Measurements from ENCODE around the gene PUDP.
"Not testable (repeated sequence)": the region's sequence is repeated elsewhere in the genome, so short reads cannot be mapped to it uniquely, and the experiment has no call there.

Gene PUDP

DNA sequence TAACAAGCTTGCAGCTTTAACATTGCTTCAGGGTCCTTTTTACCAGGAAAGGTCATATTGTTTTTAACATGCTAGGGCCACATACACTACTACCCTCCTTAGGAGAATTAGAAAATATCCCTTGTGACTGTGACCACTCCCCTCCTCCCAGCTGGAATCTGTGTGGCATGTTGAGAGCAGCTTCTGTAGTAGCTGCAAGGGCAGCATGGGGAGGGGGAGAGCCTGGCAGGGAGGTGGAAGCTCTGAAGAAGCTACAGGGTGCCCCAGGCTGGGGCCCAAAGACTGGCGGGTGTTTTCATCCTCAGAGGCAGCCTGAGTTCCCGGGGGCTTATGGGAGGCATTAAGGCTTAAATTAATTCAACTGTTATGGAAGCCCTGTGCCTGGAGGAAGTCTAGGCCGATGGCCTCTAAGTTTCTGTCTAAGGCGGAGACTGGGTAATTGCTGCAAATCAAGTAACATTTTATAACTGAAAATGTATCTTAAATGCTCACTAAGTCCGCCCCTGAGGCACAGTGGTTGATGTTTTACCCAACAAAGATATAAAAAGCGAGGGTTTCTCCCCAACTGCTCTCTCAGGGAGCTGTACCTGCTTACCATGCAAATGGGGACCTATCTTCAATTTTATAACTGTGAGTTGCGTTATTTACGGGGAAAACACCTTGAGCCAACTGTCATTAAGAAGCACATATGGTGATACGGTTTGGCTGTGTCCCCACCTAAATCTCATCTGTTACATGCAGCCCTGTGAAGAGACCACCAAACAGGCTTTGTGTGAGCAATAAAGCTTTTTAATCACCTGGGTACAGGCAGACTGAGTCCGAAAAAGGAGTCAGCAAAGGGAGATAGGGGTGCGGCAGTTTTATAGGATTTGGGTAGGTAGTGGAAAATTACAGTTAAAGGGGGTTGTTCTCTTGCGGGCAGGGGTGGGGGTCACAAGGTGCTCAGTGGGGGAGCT lies 37.8 kb downstream of the PUDP start:
- no peak for DNase-seq (ENCODE audit: low read depth in 3 of 3)

DNA sequence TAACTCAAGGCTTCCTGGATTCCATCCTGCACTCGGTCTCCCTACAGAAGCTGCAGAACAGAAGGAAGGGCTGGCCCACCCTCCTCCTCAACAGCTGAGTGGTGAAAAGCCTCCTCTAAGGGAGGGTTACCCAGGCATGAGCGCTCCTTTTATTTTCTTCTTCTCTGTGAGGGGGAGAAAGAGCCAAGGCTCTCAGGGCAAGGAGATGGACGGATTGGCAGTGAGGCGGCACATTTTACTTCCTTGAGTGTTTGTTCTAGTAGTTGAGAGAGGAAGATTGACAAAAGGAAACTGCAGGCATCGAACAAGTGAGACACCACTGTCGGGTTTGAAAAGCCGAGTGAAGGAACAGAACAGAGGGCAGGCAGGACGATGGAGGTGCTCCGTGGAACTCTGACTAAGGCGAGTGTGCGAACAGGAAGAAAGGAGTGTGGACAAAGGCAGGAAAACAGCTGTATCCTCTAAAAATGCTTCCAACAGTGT lies 38.9 kb downstream of the PUDP start:
- no peak for DNase-seq (ENCODE audit: low read depth in 3 of 3)

DNA sequence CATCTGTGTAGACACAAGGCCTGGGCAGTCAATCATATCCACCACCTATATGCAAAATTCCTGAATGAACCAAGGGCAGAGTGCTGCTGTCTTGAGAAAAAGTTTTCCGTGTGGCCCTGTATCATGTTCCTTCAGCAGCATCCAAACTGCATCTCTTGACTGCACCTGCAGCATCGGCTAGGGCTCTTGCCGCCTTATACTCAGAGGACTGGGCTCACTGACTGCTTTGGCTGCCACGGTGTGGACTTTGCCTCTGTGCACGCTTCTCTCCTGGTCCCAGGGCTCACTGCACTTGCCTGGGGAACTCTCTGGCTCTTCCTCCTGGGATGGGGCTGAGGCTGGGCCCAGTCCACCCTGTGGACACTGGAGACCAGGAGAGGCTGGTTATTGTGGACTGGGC lies 39.9 kb downstream of the PUDP start:
- DNase-seq (ENCODE audit: low read depth in 3 of 3) = no peak

DNA sequence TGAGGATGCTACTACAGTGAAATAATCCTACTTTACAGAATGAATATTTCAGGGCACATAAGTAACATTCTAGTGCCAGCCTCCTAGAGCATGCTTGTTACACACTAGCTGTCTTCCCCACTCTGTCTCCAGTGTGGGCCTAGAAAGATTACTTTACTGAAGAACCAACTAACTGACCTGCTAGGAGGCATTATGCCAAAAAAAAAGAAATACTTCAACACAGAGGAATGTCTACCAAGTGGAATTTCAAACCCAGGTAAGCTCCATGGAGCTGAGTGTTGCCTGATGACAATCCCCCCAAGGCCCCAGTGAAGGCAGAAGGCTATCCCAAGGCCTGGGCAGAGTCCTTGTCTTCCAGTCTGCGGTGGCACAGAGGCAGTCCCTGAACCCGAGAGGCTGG lies 41.3 kb downstream of the PUDP start:
- DNase-seq (ENCODE audit: low read depth in 3 of 3) = no peak

DNA sequence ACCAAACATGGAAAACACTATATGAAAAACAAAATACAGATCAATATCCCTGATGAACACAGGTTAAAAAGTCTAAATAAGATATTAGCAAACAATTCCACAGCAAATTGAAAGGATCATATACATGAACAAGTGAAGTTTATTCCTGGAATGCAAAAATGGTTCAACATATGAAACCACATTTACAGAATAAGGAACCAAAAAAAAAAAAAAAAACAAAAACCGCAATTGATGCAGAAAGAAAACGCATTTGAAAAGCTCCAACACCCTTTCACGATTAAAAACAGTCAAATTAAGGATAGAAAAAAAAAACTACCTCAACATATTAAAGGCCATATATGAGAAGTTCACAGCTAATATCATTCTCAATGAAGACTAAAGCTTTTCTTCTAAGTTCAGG lies 45.8 kb downstream of the PUDP start:
- DNase-seq (ENCODE audit: low read depth in 3 of 3) = no peak

DNA sequence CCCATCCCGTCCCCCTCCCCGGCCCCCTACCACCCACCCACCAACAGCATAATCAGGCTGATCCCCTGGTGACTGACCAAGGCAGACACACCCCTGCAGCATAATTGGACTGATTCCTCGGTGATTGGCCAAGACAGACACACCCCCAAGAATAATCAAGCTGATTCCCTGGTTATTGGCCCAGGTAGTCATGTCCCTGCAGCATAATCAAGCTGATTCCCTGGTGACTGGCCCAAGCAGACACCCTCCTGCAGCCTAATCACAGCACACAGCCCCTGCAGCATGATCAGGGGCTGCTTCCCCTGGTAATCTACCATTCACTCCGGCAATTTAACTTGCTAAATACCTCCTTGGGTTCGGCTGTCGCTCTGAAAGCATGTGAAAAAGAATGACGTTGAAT lies 47.9 kb downstream of the PUDP start:
- no peak for DNase-seq (ENCODE audit: low read depth in 3 of 3)

DNA sequence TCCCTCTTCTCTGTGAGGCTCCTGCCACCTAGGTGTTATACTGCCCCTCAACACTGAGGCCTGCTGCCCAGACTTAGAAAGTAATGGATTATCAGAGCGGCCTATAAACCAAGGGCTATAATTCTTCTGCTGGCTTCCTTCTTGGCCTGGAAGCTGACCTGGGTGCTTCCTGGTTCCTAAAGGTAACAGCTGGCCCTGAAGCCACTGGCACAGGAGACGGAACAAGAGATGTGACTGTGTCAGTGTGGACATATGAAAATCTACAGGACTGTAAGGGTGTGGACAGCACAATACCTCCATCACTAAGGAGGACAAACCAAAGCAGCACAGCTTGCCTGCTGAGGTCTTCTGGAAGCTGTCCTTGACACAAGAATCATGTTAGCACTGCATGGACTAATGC lies 52.3 kb downstream of the PUDP start:
- DNase-seq (ENCODE audit: low read depth in 3 of 3) = not testable (repeated sequence)

DNA sequence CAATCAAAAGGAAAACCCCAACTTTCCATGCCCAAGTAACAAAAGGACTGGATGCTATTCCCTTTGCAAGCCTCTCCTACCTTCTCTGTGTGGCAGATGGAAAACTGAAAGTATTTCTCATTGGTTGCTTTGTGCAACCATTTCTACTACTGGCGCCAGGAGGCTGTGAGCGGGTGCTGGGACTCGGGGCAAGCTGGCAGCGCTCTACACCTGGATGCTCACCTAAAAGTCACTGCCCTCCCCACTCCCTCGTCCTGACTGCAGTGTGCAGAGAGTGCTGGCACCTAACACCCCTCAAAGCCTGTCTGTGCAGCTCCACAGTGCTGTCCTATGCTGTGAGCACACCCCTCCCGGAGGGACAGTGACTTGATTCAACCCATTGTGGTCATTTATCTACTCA lies 54.6 kb downstream of the PUDP start:
- no peak for DNase-seq (ENCODE audit: low read depth in 3 of 3)

DNA sequence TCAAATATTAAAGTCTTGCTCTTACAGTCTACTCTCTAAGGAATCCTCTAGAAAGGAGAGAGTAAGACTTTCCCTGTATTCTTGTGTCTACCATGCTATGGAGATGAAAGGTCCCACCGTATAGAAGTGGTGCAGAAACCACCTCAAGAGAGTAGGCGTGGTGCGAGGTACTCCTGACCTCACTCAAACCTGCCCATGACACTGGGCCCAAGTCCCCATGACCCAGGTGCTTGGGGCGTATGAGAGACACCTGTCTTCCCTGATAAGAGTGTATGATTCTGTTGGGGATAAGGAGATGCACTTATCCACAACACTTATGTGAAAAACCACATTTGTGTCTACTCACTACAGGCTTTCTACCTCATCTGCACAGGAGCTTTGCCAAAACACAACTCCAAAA lies 55.4 kb downstream of the PUDP start:
- no peak for DNase-seq (ENCODE audit: low read depth in 3 of 3)

DNA sequence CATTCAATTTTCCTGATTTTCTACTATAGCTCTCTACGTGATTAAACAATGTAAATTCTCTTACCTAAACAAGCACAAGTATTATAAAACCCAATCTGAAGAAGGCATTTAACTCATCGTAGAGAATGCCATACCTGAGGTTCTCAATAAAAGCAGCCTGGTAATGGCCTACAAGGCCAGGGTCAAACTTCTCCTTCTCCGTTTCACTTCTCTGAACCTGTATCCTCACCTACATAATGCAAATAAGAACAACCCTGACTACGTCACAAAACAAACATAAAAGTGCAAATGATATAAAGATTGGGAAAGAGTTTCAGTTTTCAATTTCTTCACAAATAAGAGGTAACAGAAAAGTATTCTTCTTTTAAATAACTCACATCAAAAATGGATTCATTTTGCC lies 56.0 kb downstream of the PUDP start:
- DNase-seq (ENCODE audit: low read depth in 3 of 3) = no peak

DNA sequence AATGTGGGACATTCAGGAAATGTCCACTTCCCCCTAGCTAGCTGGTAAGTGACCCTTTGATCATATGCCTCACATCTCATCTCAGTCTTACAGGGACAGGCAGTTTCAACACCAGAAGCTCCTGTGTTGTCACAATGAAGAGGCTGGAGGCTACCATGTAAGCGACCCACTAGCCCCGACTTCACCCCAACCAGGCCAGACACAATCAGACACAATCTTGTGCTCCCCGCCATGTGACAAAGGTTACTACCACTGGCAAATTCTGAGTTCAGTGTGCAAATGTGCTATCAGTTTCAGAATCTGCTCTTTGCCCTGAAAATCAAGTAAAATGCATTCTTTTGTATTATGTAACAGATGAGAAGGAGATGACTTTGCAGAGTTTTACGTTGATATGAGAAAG lies 57.3 kb downstream of the PUDP start:
- DNase-seq (ENCODE audit: low read depth in 3 of 3) = no peak

DNA sequence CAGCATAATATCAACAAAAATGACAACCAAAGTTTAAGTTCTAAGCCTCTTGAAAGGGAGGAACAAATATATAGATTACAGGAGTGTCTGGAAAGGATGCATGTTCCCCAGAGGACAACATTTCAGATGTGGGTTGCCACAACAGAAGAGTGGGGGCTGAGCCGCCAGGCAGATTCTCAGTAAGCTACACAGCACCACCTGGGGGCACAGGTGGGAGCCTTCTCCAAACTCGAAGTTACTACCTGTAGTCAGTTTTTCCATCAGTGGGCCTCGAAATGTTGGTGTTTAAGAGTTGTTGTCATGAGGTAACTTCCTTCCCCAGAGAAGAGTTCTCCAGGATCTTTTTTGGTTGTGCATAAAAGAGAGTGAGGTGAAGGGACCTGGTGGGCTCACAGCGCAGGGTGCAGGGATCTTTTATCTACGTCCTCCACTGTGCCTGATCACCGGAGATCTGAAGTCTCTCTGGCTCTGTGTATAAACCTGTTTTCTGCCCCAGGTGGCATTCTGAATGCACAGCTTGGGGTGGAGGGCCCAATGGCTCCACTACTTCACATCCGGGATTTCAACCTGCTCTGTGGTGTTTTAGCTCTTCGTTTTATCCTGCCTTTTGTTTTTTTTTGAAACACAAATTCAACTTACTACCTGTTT lies 58.9 kb downstream of the PUDP start:
- peak in 2 of 3 experiments; percentile 7 to 12 for DNase-seq (ENCODE audit: low read depth in 3 of 3)

DNA sequence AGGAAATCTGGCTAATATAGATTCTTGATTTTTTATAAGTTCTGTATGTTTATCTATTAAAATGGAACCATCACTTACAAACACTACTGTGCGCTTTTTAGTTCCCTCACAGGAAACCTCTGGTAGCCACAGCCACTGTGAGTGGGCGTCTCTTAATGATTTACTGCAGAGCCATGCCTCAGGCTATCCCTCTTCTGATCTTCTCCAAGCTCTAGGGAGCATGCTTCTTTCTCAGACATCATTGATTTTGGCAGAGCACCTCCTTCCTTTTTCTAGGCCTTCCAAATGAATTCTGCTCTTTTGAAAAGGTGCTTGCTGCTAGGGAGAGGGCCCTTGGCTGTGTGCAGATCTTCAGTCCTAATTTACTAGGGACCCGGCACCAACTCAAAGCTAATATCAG lies 61.6 kb downstream of the PUDP start:
- DNase-seq (ENCODE audit: low read depth in 3 of 3) = no peak

DNA sequence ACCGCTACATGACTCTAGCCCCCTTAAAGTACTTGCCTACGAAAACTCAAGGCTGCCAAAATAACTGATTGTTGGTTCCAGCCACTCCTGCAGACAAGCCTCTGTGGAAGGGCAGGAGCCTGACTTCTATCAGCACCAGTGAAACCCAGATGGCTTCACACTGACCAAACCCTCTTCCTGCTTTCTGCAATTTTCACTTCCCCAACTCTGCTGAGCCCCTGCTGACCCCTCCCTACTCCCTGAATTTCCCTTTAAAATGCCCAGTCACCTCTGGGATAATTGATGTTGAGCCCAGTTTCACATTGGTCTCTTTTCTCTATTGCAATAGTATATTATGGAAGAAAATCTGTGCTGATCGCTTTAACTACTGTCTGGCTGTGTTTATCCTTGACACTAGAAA lies 62.1 kb downstream of the PUDP start:
- DNase-seq (ENCODE audit: low read depth in 3 of 3) = no peak

DNA sequence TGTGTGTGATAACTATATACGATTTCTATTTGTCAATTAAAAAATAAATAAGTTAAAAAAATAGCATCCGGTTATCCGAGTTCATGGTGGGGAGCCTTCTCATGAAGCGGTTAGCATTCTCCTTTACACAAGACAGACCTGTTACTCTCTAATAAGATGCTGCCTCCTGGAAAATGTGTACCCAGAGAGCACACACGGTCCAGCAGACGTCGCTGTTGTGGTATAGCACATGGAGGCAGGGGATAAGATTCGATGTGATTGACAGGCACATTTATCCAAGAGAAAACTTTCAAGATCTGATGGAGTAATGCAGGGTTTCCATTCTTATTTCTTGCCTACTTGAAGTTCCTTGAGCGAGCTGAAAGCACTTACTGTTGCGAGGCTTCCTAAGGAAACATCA lies 63.1 kb downstream of the PUDP start:
- DNase-seq (ENCODE audit: low read depth in 3 of 3) = no peak

DNA sequence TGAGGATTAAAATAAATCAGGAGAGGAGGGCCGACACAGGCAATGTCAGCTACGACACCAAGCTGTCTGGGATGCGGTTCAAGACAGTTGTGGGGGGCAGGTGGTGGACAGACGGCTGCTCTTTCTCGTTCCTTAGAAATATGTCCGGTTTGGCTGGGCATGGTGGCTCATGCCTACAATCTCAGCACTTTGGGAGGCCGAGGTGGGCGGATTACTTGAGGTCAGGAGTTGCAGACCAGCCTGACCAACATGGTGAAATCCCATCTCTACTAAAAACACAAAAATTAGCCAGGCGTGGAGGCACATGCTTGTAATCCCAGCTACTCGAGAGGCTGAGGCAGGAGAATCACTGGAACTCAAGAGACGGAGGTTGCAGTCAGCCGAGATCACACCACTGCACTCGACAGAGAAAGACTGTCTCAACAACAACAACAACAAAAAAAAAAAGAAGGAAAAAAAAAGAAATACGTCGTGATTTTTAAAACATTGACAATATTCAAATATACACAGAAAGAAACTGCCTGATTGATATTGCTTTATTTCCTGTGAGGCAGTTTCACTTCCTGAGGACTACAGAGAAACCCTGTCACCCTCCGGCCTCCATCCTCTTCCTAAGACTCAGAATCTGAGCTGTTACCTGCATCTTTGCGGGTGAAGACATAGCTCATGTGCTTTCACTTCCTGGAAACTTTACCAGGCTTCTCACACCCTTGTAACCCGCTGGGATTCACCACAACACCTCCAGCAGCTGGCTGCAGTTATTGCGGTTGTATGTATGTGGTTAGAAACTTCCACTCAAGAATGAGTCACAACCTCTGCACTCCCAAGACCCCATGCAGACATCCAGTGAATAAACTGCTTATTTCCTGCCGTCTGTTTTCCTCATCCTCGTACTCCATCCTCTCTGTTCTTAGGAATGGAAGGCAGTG lies 64.2 kb downstream of the PUDP start:
- DNase-seq (ENCODE audit: low read depth in 3 of 3) = peak; percentile 3 to 32 (median 24)

DNA sequence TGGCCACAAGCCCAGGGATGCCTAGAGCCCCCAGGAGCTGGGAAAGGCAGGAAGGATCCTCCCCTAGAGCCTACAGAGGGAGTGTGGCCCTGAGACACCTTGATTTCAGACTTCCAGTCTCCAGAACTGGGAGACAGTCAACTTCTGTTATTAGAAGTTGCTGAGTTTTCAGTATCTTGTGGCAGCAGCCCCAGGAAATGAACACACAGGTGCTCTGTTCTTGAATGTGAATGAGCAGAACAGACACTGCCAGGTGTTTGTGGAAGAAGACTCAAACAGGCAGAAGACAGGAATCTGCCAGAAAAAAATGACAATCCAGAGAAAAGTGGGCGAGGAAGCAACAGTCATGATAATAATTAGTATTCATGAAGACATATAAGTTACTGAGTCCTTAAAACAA lies 64.9 kb downstream of the PUDP start:
- DNase-seq (ENCODE audit: low read depth in 3 of 3) = no peak

DNA sequence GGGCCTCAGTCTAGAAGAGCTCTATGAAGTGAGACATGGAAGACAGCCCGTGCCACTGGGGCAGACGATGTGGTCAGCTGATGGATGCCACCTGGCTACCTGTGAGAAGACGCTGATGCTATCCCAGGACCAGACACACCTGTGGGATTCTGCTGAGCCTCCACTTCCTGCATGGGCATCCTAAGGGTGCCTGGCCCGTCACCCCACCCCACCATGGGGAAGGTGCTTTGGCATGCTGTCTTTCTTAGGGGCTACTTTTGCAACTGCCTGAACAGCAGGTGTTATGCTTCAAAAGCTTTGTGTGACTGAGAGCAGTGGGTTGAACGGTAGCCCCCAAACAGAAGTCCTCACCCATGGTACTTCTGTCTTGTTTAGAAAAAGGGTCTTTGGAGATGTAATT lies 65.4 kb downstream of the PUDP start:
- DNase-seq (ENCODE audit: low read depth in 3 of 3) = no peak

DNA sequence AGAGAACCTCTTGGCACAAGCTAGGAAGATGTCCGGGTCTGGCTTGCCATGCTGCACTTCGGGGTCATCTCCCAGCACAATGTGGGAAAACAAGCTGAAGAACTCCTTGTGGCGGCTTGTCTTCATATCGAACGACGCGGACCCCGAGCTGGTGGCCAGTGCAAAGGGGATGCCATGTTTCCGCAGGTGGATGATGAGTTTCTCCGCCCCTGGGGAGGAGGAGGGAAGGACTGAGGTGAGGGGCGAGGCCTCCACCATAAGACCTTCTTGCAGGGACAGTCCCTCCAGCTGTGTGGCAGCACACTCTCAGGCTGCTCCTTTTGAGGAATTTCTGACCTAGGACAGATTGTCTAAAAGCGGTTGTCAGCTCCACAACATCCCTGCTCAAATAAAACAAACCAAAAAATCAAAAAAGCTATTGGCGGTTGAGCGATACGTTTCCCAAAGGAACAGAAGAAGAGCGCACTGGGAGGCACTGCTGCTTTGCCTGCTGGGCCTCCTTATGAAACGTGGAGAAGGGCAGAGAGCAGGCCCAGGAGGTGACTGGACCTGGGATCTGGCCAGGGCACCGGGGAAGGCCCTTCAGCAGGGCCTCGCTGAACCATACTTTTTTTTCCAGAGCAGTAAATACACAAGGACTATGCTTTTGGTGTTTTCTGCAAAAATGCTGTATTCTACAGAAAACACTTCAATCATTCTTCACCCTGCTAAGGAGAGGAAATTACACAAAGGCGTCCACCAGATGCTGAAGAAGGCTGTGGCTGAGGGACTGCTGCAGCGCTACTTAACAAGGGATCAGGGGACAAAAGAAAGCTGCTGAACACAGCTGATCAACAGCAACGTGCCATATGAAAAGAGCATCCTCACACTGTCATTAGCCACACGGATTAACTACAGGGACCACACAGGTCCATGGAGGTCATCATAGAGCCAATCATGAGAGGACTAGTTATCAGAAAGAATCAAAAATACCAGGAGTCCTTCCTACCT lies 70.4 kb downstream of the PUDP start:
- DNase-seq (ENCODE audit: low read depth in 3 of 3) = no peak

DNA sequence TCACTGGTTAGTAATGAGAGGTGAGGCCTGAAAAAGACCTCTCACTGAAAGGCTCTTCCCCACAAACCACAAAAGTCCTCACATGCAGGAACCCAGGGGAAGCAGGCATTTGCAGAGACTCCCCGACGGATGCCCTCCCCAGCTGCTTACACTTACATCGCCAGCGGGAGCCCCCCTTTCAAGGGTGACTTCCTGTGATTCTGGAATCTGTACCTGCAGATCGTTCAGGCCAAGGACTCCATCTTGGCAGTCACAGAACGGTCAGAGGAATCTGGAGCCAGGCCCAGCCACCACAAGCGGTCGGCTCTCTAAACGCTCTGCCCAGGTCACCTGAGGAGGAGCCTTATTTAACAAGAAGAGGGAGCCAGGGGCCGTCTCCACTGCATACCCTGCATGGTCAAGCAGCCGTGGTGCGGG lies 71.7 kb downstream of the PUDP start:
- DNase-seq (ENCODE audit: low read depth in 3 of 3) = no peak

DNA sequence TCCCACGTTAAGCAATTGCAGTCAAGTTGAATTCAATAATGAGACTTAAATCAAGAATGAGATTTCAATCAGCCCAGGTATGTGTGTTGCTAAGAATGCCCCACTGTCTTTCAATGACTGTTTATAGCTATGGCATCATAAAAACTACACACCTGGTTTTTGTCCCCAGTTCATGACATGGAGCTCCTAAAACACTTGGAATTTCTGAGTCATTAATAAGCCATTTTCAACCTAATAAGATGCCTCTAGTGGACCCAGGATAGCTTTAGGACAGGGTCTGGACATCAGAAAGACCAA lies 73.1 kb downstream of the PUDP start:
- DNase-seq (ENCODE audit: low read depth in 3 of 3) = no peak

Measured in stimulated activated CD4-positive, alpha-beta T cell treated with anti-CD3 and anti-CD28 coated beads, TNF-alpha, amount 100 ng/mL, for 24 hours (primary cell).